ENCODE results near the gene STEAP4. TPM values are rescaled to one million over a fixed set of nuclear protein-coding genes. Genes with fewer than 3 reads are reported as not detected.
A peak's percentile ranks its signal among the peaks of the same experiment; 100 is the strongest.
"Not testable (repeated sequence)": the region's sequence is repeated elsewhere in the genome, so short reads cannot be mapped to it uniquely, and the experiment has no call there.

The STEAP4 gene
- total RNA-seq, 1 donor from 2014 or later = not detected

- DNase-seq (ENCODE audit: low read depth, low spot score) = no peak
These were observed 37.8 kb downstream of the STEAP4 start for GRCh38 chr7:88268858-88269257.

- DNase-seq (ENCODE audit: low read depth, low spot score) = no peak
These were observed 38.6 kb downstream of the STEAP4 start for GRCh38 chr7:88268051-88268450.

GRCh38 chr7:88267421-88267820 lies 39.3 kb downstream of the STEAP4 start:
- DNase-seq (ENCODE audit: low read depth, low spot score) = no peak

DNA sequence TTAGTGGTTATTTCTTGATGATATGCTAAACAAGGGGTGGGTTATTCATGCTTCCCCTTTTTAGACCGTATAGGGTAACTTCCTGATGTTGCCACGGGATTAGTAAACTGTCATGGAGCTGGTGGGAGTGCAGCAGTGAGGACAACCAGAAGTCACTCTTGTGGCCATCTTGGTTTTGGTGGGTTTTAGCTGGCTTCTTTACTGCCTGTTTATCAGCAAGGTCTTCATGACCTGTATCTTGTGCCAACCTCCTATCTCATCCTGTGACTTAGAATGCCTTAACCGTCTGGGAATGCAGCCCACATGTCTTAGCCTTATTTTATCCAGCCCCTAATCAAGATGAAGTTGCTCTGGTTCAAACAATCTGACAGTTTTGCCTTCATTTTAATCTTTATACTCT lies 41.7 kb downstream of the STEAP4 start:
- DNase-seq (ENCODE audit: low read depth, low spot score) = not testable (repeated sequence)

- no peak for DNase-seq (ENCODE audit: low read depth, low spot score)
These were observed 44.1 kb downstream of the STEAP4 start for GRCh38 chr7:88262562-88262961.

DNA sequence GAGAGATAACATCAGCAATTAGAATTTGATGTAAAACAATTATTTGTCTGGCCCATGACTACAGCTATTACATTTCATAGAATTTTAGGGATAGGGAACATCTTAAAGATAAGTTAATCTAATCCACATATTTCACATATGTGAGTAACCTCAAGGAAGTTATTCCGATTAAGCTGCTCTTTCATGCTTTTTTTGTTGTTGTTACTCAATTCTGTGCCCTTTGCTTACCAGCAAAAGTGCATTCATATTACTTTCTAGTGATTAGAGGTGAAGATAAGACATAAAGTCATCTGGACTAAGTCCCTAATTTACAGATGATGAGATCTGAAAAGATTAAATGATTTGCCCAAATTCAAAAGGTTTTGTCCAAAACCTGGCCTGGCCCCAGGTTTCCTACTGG lies 46.0 kb downstream of the STEAP4 start:
- no peak for DNase-seq (ENCODE audit: low read depth, low spot score)

- DNase-seq (ENCODE audit: low read depth, low spot score) = no peak
These were observed 46.9 kb downstream of the STEAP4 start for GRCh38 chr7:88259656-88260380.

DNA sequence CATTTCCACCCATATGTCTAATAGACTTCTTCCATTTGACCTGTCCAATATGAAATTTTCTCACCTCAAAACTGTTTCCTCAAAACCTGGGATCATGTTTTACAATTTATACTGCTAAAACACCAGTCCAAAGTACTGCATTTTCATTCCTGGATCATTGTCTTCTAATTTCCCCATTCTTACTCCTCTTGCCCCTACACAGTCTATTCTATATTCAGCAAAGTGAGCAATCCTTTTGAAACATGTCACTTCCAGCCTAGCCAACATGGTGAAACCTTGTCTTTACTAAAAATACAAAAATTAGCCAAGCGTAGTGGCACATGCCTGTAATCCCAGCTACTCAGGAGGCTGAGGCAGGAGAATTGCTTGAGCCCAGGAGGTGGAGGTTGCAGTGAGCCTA lies 48.4 kb downstream of the STEAP4 start:
- DNase-seq (ENCODE audit: low read depth, low spot score) = not testable (repeated sequence)

DNA sequence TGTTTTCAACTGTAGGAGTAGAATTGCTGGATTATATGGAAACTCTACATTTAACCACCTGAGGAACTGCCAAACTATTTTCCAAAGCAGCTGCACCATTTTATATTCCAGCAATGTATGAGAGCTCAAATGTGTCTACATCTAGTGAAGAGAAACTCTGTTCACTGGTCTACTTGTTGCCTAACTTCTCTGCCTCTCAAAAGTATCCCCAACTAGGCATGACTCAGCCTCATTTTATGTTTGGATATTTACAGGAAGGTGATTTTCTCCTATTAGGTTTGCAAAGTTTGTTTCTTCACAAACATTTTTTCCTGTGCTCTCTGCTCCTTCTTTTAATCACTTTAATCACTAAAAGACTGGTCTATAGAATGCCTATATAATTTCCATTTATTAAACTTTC lies 49.8 kb downstream of the STEAP4 start:
- no peak for DNase-seq (ENCODE audit: low read depth, low spot score)

- DNase-seq (ENCODE audit: low read depth, low spot score) = no peak
These were observed 51.8 kb downstream of the STEAP4 start for GRCh38 chr7:88254721-88255424.

GRCh38 chr7:88253640-88254039 lies 53.1 kb downstream of the STEAP4 start:
- no peak for DNase-seq (ENCODE audit: low read depth, low spot score)

- no peak for DNase-seq (ENCODE audit: low read depth, low spot score)
These were observed 62.4 kb downstream of the STEAP4 start for GRCh38 chr7:88244258-88244657.

- no peak for DNase-seq (ENCODE audit: low read depth, low spot score)
These were observed 63.3 kb downstream of the STEAP4 start for GRCh38 chr7:88243345-88243909.

DNA sequence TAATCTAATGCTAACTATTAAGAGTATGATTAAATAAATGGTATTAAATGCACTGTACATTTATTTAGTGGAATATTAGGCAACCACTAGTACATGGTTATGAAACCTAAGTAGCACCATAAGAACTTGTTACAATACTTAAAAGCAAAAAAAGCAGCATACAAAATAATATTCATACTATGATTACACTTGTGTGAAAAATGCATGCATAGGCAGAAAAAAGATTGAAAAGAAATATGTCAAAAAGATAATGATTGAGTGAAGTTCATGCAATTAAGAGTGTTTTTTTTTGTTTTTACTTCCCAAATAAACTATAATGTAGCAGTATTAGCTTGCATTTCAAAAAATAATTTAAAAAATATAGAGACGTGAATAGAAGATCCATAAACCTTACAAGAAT lies 66.8 kb downstream of the STEAP4 start:
- DNase-seq (ENCODE audit: low read depth, low spot score) = no peak

- DNase-seq (ENCODE audit: low read depth, low spot score) = no peak
These were observed 72.9 kb downstream of the STEAP4 start for GRCh38 chr7:88233828-88234227.

DNA sequence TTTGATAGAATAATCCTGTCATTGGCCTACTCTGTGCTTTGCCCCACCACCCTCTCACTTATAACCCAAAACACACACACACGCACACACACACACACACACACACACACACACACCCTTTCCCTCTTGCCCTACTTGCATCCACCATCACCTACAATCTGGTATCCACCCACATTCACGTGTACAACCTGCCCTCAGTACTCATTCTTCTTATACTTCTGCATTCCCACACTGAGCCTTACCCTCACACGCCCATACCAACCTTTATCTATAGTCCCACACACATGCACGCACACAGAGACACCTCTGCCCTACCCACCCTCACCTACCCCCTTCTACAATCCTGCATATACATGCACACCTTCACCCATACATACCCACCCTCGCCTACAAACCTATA lies 76.0 kb downstream of the STEAP4 start:
- no peak for DNase-seq (ENCODE audit: low read depth, low spot score)

DNA sequence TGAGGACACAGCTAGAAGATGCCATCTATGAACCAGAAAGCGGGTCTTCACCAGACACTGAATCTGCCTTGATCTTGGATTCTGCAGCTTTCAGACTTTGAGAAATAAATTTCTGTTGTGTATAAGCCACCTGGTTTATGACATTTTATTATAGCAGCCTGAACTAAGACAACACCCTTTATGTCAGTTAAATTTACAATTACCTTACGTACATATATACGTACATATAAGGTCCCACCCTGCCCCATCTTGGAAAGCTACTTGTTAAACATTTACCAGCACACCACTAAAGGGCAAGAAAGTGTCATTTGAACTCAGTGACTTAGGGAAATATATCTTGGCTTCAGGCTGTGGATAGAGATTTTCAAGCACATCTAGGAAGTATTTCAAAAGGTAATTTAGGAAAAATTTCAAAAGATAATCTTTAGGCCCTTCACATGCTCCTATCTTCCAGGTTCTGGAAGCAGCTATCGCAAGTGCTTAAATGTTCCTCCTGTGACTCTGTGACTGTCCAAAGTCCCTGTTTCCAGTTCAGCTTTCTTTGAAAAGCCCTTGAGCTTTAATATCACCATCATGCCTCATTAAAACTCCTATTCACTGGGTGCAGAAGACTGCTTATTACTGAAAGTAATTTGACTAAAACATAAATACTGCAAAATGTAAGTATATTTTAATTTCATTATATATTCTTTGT lies 77.2 kb downstream of the STEAP4 start:
- no peak for DNase-seq (ENCODE audit: low read depth, low spot score)

DNA sequence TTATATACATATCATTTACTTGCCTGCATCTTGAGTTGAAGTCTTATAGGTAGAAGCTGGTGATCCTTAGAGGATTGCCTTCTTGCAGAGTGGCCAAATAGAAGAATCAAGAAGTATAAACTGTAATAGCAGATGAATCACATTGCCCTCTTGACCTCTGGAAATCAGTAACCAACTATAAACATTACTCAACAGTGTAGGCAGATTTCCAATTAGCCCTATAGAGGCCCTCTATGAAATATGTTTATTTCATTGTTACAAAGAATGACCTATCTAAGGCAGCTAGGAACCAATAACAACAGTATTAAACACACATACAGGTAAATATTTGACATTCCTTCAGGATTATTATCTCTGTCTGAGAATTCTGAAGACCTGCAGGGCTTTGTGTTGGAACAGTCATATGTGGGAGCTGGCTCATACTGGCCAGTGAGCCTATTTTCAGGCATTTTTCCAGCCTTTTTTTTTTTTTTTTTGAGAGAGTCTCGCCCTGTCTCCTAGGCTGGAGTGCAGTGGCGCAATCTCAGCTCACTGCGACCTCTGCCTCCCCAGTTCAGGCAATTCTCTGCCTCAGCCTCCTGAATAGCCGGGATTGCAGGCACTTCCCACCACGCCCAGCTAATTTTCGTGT lies 79.7 kb downstream of the STEAP4 start:
- DNase-seq (ENCODE audit: low read depth, low spot score) = peak; percentile 37

DNA sequence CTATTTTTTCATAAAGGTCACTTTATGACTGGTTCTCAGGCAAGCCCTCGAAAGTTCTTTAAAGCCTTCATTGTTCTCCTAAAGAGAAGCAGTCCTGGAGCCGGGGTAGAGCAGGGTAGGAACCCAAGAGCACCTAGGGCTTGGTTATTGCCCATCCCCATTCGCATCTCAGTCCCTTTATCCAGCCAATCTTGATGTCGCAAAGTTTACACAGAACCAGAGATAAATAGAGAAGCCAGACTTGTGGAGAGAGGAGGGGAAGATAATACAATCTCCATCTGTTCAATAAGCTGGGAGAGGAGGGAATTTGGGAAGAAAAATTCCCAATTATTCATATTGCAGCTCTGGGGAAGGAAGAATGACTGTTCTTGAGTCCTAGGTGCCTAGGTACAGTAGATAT lies 80.5 kb downstream of the STEAP4 start:
- no peak for DNase-seq (ENCODE audit: low read depth, low spot score)

DNA sequence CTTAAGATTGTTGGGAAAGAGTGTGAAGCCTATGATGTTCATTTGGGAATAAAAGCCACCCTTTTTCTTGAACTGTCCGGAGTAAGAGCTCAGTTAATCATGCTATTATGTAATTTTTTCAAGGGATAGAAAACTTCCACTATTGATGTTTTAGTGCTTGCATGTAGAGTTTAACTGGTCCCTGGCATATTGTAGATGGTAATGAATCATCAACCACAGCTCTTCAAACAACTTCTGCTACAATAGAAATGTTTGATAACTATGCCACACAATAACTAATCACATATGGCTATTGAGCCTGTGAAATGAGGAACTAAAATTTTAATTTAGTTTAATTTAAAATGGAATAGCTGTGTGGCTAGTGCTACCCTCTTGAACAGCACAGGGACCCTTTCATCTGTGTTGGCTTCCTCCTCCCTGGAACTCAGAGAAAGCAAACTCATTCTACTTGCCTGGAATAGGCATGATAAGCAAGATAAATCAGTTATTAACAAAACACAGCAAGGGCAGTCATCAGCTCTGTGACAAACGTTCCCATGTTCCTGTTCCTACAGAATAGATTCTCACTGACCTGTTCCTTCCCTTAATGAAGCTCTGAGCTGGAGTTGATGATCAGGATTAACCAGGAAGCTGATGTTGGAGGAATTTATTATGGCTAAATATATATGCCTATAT lies 82.0 kb downstream of the STEAP4 start:
- DNase-seq (ENCODE audit: low read depth, low spot score) = no peak

GRCh38 chr7:88223265-88223664 lies 83.4 kb downstream of the STEAP4 start:
- no peak for DNase-seq (ENCODE audit: low read depth, low spot score)
